GM10847 (cell line): ENCODE results near the gene CCDC34.

Experiments
- POLR2A ChIP-seq: IDR thresholded peaks from 2 replicates; pipeline ENCODE4 v1.6.1; 2011; ENCODE audit not compliant: insufficient read length; ENCODE audit errors: extremely low read depth

The CCDC34 gene

GRCh38 chr11:27397624-27398399, 34.8 kb upstream of the CCDC34 start:
- TF ChIP-seq POLR2A: no peak

- no peak for TF ChIP-seq POLR2A
These were observed 33.3 kb upstream of the CCDC34 start for GRCh38 chr11:27396259-27396839.

- TF ChIP-seq POLR2A: no peak
These were observed 32.7 kb upstream of the CCDC34 start for GRCh38 chr11:27395556-27396258.

GRCh38 chr11:27394781-27395228, 31.8 kb upstream of the CCDC34 start:
- TF ChIP-seq POLR2A: no peak

- TF ChIP-seq POLR2A: no peak
These were observed 29.5 kb upstream of the CCDC34 start for GRCh38 chr11:27392278-27393114.

- TF ChIP-seq POLR2A: no peak
These were observed 28.5 kb upstream of the CCDC34 start for GRCh38 chr11:27391331-27392015.

GRCh38 chr11:27390318-27391295, 27.6 kb upstream of the CCDC34 start:
- no peak for TF ChIP-seq POLR2A

- TF ChIP-seq POLR2A: no peak
These were observed 25.9 kb upstream of the CCDC34 start for GRCh38 chr11:27388869-27389268.

- TF ChIP-seq POLR2A: no peak
These were observed 25.0 kb upstream of the CCDC34 start for GRCh38 chr11:27388001-27388400.

- TF ChIP-seq POLR2A: no peak
These were observed 24.3 kb upstream of the CCDC34 start for GRCh38 chr11:27387362-27387761.

GRCh38 chr11:27386181-27386845, 23.3 kb upstream of the CCDC34 start:
- no peak for TF ChIP-seq POLR2A

- TF ChIP-seq POLR2A: no peak
These were observed 22.2 kb upstream of the CCDC34 start for GRCh38 chr11:27385245-27385644.

GRCh38 chr11:27384227-27384626, 21.2 kb upstream of the CCDC34 start:
- TF ChIP-seq POLR2A: no peak
